GM23338 (cell line): ENCODE data around the gene PPP2R5A.

Experiments
- CREB1 ChIP-seq: fragments of 250-450 bp; sonication (Bioruptor Pico); IDR thresholded peaks from 2 replicates; pipeline ENCODE4 v1.5.0; 2020; ENCODE audit warnings: low read depth, mild to moderate bottlenecking, moderate library complexity
- CTCF ChIP-seq, 2 experiments: fragments of 200-600 bp in 1 of 2; sonication (generic) in 1 of 2; conservative IDR thresholded peaks; 2 replicates each; pipeline versions ENCODE4 v1.5.1 to v1.6.1; 2016 to 2017; ENCODE audit warnings: antibody characterized with exemption in 2 of 2, low read depth in 2 of 2, mild to moderate bottlenecking in 2 of 2, moderate library complexity in 1 of 2
- ETS1 ChIP-seq: IDR thresholded peaks from 2 replicates; pipeline ENCODE4 v1.6.1; 2016; ENCODE audit warnings: antibody characterized with exemption
- EZH2 ChIP-seq: fragments of 200-600 bp; sonication (generic); IDR thresholded peaks from one replicate; pipeline ENCODE4 v1.8.0; 2017; ENCODE audit warnings: antibody characterized with exemption, mild to moderate bottlenecking, low read depth; ENCODE audit not compliant: unreplicated experiment
- EZH2phosphoT487 ChIP-seq: fragments of 200-600 bp; sonication (generic); IDR thresholded peaks from one replicate; pipeline ENCODE4 v1.8.1; 2018; ENCODE audit warnings: antibody characterized with exemption; ENCODE audit not compliant: unreplicated experiment
- JUNB ChIP-seq: IDR thresholded peaks from one replicate; pipeline ENCODE4 v1.6.1; 2016; ENCODE audit warnings: antibody characterized with exemption; ENCODE audit not compliant: unreplicated experiment
- NANOG ChIP-seq: IDR thresholded peaks from 2 replicates; pipeline ENCODE4 v1.6.1; 2016; ENCODE audit warnings: antibody characterized with exemption, borderline replicate concordance
- POLR2AphosphoS5 ChIP-seq: IDR thresholded peaks from 2 replicates; pipeline ENCODE4 v1.6.1; 2016; ENCODE audit warnings: antibody characterized with exemption, low read depth
- REST ChIP-seq: IDR thresholded peaks from one replicate; pipeline ENCODE4 v1.6.1; 2018; ENCODE audit warnings: antibody characterized with exemption; ENCODE audit not compliant: unreplicated experiment
- STAT1 ChIP-seq: IDR thresholded peaks from one replicate; pipeline ENCODE4 v1.6.1; 2016; ENCODE audit warnings: antibody characterized with exemption; ENCODE audit not compliant: unreplicated experiment
- ZNF114 ChIP-seq: fragments of 250-450 bp; sonication (Bioruptor Pico); IDR thresholded peaks from 2 replicates; pipeline ENCODE4 v1.5.0; 2020; ENCODE audit warnings: mild to moderate bottlenecking, moderate library complexity
- ZNF331 ChIP-seq: fragments of 250-450 bp; sonication (Bioruptor Pico); IDR thresholded peaks from 2 replicates; pipeline ENCODE4 v1.5.0; 2020; ENCODE audit warnings: low read depth, mild to moderate bottlenecking, moderate library complexity

GRCh38 chr1:212257157-212257556 is 28.1 kb upstream of the PPP2R5A start:
- TF ChIP-seq CTCF (conservative IDR thresholded peaks at IDR 0.05; ENCODE audit: low read depth in 2 of 2) (no peak), POLR2AphosphoS5 (no peak), JUNB (no peak), EZH2phosphoT487 (no peak), CREB1 (CRISPR knock-in tag) (no peak), EZH2 (no peak), ZNF114 (CRISPR knock-in tag) (no peak), REST (no peak), ETS1 (no peak), ZNF331 (no peak), NANOG (no peak), STAT1 (no peak)
